HG03354 (cell line): ENCODE measurements around the gene RSBN1L.

Source experiments
- ATAC-seq: cut with Tn5 transposase; IDR thresholded peaks from one replicate; pipeline ENCODE4 v1.9.1; 2021; ENCODE audit warnings: mild to moderate bottlenecking; ENCODE audit not compliant: unreplicated experiment, poor library complexity, severe bottlenecking

RSBN1L gene

GRCh38 chr7:77831481-77831880 lies 135.2 kb downstream of the RSBN1L start:
- no peak for ATAC-seq

- ATAC-seq = no peak
Measured at GRCh38 chr7:77831953-77832352, 135.7 kb downstream of the RSBN1L start.
